GM21526 (cell line): ENCODE measurements around the gene FGF4.

ENCODE experiments used
- ATAC-seq: cut with Tn5 transposase; IDR thresholded peaks from one replicate; pipeline ENCODE4 v1.9.1; 2021; ENCODE audit warnings: moderate library complexity; ENCODE audit not compliant: unreplicated experiment, low FRiP score

FGF4 gene

GRCh38 chr11:69808667-69809086 lies 33.5 kb upstream of the FGF4 start:
- ATAC-seq, result no peak

- ATAC-seq, result no peak
Measured at GRCh38 chr11:69807106-69807815, 32.1 kb upstream of the FGF4 start.

- ATAC-seq, result no peak
Measured at GRCh38 chr11:69804769-69805508, 29.8 kb upstream of the FGF4 start.

GRCh38 chr11:69803604-69804218 lies 28.6 kb upstream of the FGF4 start:
- no peak for ATAC-seq

GRCh38 chr11:69803022-69803421 lies 27.9 kb upstream of the FGF4 start:
- no peak for ATAC-seq

GRCh38 chr11:69802590-69802989 lies 27.4 kb upstream of the FGF4 start:
- no peak for ATAC-seq

GRCh38 chr11:69801513-69802335 lies 26.6 kb upstream of the FGF4 start:
- ATAC-seq, result no peak

- ATAC-seq, result no peak
Measured at GRCh38 chr11:69800278-69800677, 25.1 kb upstream of the FGF4 start.

- ATAC-seq, result no peak
Measured at GRCh38 chr11:69799582-69799981, 24.4 kb upstream of the FGF4 start.

GRCh38 chr11:69799097-69799496 lies 24.0 kb upstream of the FGF4 start:
- ATAC-seq, result no peak

- no peak for ATAC-seq
Measured at GRCh38 chr11:69797737-69798528, 22.8 kb upstream of the FGF4 start.

GRCh38 chr11:69797156-69797555 lies 22.0 kb upstream of the FGF4 start:
- ATAC-seq, result no peak

- ATAC-seq, result no peak
Measured at GRCh38 chr11:69796063-69796462, 20.9 kb upstream of the FGF4 start.

- no peak for ATAC-seq
Measured at GRCh38 chr11:69791276-69792180, 16.4 kb upstream of the FGF4 start.

- no peak for ATAC-seq
Measured at GRCh38 chr11:69788956-69789355, 13.8 kb upstream of the FGF4 start.

GRCh38 chr11:69787906-69788305 lies 12.8 kb upstream of the FGF4 start:
- no peak for ATAC-seq

GRCh38 chr11:69787457-69787856 lies 12.3 kb upstream of the FGF4 start:
- ATAC-seq, result no peak

GRCh38 chr11:69781241-69781640 lies 6.1 kb upstream of the FGF4 start:
- no peak for ATAC-seq

GRCh38 chr11:69778373-69778772 lies 3.2 kb upstream of the FGF4 start:
- ATAC-seq, result no peak
